Measurements from ENCODE around the gene DDB1.

DDB1 gene

DNA sequence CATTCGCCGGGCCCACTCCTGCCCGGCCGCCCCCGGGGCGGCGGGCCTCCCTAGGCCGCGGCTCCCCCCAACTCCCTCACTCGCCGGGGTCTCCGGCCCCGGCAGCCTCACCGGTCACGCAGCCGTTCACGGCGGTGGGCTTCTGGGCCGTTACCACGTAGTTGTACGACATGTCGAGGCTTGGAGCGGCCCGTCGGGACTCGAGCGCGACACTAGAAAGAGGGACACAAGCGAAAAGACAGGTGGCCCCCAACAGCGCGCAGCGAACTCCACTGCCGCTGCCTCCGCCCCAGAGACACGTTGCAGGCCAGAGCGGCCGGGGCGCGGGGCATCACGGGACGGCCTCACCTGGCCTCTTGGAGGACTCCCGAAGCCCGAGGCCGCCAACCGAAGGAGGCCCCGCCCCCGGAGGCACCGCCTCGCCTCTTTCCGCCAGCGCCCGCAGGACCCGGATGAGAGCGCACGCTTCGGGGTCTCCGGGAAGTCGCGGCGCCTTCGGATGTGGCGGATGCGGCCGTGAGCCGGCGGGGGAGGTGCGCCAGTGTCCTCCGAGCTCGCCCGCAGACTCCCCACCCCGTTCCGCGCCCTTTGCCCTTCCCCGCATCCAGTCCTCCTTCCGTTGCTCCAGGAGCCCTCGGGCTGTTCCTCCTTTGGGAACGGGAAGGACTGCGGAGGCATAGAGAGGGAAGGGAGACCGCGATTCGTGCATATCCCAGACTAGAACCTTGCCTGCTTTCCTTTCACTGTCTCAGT lies at the start of gene DDB1, which contains the start of gene TKFC:
Gene DDB1 (minus strand): TSS at position 309 of the 753 bp plus-strand sequence. CDS start 137 bp downstream, at position 172.
Gene TKFC (plus strand): TSS at position 432 of the 753 bp plus-strand sequence. CDS start 1,501 bp downstream, outside the sequence.
- DNase-seq = peak; percentile 95 to 96

DNA sequence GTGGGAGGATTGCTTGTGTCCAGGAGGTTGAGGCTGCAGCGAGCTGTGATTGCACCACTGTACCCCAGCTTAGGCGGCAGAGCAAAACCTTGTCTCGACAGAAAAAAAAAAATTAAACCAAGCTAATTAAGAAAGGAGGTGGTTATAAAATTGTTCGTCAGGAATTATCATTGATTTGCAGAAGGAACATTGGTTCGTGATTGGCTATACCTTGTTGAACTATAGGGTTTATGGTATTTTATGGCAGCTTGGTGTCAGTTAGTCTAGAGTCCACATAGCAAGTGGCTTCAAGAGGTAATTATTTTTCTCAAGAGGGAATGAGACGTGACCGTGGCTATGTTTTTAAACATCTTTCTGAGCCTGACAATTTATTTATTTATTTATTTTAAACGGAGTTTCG lies 48.0 kb upstream of the DDB1 start:
- DNase-seq = no peak

DNA sequence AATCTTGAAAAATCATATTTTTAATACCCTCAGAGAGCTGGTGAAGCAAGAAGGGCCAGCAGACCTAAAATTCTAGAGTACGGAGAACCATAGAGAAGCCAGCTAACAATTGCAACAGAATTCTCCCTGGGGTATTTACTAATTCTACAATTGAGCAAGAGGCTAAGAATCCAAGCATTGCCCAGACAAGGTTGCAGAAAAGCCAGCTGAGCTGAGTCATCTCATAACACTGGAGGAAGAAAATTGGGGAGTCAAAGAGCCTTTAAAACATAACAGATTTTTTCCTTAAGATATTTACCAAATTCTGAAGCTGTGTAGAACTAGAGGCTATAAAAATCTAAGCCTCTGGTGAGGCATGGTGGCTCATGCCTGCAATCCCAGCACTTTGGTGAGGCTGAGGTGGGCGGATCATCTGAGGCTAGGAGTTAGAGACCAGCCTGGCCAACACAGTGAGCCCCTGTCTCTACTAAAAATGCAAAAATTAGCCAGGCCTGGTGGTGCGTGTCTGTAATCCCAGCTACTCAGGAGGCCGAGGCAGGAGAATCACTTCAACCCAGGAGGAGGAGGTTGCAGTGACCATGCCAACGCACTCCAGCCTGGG lies 45.9 kb upstream of the DDB1 start:
- DNase-seq = no peak

DNA sequence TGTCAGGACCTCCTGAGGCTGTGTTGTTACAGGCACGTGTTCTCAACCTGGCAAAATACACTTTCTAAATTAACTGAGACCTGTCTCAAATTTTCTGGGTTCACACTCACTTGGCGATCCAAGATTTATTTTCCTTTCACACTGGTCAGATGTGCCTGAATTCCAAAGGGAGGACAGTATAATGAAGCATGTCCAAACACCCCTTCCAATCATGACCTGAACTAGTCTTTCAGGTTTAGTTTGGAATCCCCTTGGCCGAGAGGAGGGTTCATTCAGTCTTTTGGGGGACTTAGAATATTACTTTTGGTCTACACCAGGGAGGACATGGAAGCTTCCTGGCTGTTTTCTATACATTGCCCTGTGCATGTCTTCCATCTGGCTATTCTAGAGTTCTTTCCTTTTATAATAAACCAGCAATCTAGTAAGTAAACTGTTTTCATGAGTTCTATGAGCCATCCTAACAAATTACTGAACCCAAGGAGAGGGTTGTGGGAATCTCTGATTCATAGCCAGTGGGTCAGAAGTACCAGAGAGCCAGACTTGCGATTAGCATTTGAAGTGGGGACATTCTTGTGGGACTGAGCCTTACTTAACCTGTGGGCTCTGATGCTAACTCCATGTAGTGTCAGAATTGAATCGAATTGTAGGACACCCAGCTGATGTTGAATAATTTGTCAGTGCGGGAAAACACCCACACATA lies 44.7 kb upstream of the DDB1 start:
- DNase-seq = no peak

DNA sequence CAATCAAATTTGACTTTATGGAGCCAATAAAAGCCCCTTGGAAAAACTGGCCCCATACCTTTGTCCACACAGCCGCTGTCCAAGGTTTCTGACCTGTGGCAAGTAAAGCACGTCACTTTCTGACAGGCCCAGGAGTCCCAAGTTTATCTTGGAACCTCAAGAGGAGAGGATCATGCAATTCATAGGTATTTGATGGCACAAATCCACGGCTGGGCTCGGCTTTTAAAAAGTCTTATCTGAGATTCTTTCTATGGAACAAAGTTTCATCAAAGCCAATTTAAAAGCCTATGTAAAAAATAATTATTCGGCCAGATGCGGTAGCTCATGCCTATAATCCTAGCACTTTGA lies 42.8 kb upstream of the DDB1 start:
- no peak for DNase-seq

DNA sequence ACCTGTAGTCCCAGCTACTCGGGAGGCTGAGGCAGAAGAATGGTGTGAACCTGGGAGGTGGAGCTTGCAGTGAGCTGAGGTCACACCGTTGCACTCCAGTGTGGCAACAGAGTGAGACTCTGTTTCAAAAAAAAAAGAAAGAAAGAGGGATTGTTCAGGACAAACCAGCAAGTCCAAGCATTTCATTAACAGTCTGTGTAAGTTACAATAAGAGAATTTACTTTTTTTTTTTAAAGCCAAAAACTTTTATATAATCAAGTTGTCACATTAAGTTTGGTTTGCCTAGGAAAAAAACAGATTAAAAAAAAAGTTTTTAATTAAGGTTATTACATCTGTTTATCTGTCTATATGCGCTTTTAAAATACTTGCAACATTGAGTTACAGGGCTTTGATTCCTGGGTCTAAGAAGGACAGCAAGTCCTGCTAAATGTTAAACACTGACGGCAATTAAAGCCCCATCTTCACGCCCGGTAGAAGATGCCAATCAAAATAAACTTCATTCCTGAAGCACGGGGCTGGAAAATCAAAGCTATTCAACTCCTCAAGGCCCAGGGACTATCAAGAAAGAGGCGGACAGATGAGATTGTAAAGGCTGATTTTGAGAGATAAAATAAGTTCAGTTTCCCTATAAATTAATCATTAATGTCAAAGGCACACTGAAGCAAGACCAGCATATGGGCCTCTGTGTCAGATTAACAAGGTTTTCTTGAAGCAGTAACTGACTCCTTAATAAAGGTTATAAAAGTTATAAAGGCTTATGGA lies 39.9 kb upstream of the DDB1 start:
- no peak for DNase-seq

DNA sequence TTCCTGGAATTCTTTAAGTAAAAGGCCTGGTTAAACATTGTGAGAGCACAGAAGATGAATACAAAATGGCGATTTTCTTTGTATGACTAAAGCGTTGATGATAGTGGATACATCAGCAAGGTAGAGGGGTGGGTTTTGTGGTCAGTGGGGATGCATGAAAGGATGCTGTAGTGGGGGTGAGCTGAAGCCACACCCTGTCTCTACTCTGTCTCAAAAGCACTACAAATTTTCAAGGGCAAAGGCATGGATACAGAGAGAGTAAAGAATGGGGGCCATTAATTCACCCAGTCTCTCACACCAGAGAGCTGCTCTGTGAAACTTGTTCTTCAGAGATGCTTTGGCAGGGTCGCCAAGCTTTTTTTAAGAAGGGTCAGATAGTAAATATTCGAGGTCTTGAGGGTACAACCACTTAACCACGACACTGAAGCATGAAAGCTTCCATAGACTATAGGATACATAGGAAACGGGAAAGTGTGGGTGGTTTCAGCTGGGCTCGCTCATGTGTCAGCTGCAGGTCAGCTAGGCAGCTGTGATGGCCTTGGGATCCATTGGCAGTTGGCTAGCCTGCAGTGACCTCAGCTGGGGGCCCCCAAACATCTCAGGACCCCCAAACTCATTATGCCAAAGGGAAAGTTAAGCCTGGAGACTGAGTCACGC lies 37.6 kb upstream of the DDB1 start:
- DNase-seq = no peak

DNA sequence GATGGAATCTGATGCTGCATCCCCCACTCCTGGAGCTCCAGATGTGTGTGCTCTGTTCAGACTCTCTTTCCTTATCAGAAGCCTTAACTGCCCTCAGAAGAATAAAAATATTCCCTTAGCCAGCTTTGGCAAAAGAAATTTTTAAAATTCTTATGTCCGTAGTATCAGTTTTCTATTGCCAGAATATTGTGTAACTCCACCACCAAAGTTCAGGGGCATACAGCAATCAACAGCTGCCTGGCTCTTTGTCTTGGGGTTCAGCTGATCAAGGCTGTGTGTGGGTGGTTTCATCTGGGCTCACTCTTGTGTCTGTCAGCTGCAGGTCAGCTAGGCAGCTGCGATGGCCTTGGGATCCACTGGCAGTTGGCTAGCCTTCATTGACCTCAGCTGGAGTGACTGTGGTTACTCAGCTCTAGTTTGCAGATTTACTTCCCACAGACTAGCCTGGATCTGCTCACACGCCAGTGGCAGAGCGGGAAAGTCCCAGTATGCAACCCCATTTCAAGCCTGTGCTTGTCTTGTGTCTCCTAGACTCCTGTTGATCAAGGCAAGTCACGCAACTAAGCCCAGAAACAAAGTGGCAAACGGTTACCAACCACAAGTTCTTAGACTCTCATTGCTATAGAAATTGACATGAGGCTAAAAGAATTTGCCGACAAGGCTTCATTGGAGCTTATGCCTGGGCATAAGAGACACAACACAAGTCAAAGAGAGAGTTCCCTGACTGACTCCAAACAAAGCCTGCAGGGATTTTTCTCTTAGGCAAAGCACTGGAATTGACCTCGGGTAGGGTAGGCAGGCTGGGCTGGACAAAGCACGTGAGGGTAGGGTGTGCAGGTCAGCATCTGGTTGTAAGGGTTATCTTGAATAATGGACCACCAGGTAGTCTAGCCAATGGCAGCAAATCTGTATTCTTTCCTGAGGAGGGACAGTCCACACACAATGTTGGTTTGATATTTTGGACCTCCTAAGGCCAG lies 36.8 kb upstream of the DDB1 start:
- no peak for DNase-seq

DNA sequence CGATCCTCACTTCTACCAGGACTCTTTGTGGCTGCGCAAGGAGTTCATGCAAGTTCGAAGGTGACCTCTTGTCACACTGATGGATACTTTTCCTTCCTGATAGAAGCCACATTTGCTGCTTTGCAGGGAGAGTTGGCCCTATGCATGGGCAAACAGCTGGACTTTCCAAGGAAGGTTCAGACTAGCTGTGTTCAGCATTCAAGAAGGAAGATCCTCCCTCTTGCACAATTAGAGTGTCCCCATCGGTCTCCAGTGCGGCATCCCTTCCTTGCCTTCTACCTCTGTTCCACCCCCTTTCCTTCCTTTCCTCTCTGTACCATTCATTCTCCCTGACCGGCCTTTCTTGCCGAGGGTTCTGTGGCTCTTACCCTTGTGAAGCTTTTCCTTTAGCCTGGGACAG lies 35.7 kb upstream of the DDB1 start:
- DNase-seq = no peak

DNA sequence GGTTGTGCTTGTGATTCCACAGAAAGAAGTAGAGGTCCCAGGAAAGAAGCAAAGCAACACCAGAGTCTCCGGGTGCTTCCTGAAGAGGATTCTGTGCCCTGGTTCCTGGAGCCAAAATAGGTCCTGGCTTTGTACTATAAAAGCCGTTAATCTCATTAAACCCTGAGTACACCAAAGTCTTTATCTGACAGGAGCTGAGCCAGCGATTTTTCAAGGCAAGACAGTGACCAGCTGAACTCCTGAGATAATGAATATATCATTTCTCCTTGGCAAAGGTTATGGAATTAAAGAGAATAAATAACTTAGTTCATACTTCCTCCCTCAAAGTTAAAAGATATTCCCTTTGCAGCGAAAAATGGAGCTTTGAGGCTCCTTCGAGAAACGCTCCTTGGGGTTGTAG lies 34.5 kb upstream of the DDB1 start:
- no peak for DNase-seq

DNA sequence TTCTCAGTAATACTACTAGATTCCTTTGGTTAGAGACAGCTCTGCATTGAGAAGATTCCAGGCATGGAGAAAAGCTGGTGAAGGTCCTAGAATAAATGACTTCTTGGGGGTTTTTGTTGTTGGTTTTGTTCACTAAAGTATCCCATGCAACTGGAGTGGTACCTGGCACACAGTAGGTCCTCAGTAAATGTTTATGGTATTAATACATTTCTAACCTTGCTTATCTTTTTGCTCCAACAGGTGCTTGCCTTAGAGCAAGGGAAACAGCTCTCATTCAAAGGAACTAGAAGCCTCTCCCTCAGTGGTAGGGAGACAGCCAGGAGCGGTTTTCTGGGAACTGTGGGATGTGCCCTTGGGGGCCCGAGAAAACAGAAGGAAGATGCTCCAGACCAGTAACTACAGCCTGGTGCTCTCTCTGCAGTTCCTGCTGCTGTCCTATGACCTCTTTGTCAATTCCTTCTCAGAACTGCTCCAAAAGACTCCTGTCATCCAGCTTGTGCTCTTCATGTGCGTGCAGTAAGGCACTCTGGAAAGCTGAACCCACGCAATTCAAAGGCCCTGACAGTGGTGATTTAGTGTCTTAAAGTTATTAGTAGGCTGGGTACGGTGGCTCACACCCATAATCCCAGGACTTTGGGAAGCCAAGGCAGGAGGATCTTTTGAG lies 31.2 kb upstream of the DDB1 start:
- DNase-seq = no peak

DNA sequence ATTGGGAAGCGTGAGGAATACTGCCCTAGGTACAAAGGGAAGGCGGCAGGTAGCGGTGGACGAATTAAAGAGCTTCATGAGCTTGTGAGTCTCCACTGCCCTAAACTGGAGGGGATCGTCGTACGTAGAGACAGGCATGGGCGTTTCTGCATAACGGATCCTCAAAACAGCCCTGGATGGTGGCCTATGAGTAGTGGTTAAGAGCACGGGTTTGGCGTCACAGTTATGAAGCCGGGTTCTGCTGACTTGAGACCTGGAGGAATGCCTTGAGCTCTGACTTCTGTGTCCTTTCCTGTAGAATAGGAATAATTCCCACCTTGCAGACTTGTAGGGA lies 29.6 kb upstream of the DDB1 start:
- DNase-seq = peak in 1 of 2 donors; percentile 27

DNA sequence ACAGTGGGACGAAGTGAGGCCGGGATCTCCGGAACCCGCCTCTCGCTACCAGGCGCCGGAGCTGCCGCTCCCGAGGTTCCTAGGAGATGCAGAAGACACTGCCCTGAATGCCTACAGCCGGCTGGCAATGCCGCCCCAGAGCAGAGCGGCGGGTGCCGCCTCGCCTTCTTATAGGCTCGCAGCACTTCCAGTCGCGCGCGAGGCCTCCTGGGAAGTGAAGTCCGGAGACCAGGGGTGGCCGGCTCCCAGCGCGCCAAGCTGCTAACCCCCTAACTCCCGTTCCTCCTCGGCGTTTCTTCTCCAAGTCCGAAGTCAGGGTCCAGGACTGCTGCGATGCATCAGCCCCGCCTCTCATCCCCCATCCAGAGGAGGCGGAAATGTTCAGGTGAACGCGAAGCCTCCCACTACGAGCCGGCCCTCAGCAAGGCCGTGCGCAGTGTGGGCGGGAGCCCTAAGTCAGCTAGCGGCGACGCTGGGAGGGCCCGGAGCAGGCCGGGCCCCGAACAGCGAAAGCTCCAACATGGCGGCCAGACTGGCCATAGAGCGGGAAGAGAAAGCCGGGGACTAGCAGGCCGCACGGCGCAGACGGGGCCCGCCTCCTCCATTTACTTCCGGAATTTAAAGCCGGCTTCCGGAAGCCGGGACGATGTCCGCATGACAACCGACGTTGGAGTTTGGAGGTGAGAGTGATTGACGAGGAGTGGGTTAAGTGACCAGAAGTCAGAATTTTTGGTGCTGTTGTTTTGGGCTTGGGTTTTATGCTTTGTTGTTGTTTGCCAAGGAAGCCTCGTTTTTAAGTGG lies 29.0 kb upstream of the DDB1 start, which contains the start of the genes CYB561A3 and TMEM138:
Gene CYB561A3 (minus strand): TSS at position 142 of the 801 bp plus-strand sequence. CDS start 5,169 bp downstream, outside the sequence.
Gene TMEM138 (plus strand): TSS at position 634 of the 801 bp plus-strand sequence. CDS start 2,017 bp downstream, outside the sequence.
- peak; percentile 89 to 91 for DNase-seq

DNA sequence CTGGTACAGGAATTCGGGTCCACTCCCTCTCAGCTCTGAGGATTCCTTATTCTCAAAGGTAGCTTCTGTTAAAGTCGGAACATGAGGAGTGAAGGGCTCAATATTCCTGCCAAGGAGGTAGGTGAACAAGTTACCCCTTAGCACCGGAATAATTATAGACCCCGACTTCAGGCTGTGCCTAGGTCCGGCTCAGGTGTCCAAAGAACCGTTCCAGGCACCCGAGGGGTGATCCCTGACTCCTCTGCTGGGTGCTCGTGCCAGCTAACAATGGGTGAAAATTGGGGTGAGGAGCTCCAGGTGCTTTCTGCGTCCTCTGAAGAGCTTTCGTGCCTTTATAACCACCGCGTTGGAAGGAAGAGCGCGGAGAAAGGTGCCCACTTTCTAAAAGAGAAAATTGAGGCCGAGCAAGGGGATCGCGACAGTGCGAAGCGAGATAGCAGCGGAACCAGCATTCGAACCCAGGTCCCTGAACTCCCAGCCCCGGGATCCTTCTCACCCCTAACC lies 28.4 kb upstream of the DDB1 start:
- DNase-seq = no peak

DNA sequence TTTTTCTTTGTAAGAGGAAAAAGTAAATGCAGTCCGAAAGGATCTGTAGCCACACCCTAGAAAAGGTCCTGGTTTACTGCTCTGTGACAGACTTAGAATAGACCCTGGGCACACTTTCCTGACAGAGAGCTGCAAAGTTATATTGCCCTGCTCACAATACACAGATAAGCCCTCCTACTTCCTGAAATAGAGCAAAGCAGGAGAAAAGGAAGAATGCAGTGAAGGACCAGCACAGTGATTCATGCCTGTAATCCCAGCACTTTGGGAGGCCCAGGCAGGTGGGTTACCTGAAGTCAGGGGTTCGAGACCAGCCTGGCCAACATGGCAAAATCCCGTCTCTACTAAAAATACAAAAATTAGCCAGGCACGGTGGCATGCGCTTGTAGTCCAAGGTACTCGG lies 26.6 kb upstream of the DDB1 start:
- DNase-seq = no peak

DNA sequence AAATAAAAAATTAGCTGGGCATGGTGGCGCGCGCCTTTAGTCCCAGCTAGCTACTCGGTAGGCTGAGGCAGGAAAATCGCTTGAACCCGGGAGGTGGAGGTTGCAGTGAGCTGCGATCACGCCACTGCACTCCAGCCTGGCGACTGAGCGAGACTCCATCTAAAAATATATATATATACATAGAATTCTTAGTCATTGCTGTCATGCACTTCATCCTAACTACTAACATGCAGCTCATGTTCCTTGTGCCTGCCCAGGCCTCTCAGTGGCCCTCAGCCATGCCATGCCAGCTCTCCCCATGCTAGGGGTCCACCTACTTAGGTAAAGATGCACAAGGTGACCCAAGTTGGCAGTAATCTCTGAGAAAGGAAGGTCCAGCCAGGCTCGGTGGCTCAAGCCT lies 25.7 kb upstream of the DDB1 start:
- no peak for DNase-seq

DNA sequence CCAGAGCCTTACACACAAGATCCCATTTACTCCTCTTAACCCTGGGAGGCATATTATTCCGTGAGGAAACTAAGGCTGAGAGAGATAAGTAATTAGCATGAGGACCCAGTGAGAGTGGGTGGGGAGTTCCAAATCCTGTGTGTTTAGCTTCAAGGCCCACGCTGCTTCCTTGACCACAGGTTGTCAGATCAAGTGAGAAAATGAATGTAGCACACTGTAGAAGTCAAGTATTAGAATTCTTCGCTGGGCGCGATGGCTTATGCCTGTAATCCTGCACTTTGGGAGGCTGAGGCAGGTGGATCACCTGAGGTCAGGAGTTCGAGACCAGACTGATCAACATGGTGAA lies 25.0 kb upstream of the DDB1 start:
- no peak for DNase-seq

DNA sequence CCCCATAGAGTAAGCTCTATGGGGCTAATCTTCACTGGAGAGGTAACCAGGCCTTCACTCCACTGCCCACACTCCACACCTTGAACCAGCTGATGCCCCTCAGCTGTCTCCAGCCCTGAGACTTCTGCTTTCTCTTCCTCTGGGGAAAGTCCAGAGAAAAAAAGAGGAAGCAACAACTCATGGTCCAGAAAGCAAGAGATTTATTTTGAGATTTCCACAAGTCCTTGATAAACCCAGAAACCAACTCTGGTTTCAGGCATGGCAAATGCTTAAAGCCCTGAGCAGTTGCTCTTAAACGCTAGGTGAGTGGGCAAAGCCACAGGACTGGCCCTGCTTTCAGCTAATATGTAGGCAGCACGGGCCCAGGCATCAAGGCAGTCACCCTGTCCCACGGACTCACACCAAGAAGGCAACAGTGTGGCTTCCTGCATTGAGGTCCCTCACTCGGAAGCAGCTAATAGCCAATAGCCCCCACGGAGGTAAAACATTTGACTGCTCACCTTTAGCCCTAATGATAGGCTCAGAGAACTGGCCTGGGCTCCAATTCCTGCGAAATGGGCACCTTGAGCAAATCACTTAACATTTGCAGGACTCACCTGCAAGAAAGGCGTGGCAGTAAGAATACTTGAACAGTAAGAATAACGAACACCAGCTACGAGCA lies 24.5 kb upstream of the DDB1 start:
- DNase-seq = peak; percentile 7 to 79

DNA sequence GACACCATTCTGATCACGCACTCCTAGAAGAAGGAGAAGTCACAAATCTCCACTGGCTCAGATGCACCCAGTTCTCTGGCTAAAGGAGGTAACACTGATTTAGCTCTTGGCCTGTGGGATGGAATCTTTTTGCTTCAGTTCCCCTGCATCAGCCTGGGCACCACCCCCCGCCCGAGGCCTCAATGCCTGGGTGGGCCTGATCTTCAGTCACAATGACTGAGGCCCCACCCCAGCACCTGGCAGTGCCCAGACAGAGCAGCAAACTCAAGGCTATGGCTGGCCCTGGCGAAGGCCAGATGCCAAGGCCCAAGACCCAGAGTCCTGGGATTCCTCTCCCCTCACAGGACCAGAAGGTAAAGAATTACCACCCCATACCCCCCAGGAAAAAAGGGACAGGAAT lies 23.8 kb upstream of the DDB1 start:
- DNase-seq = peak in 1 of 2 donors; percentile 35
